Kidney (tissue), 14 donors: ENCODE data around the gene TMEM18. TPM values are rescaled to one million over a fixed set of nuclear protein-coding genes. Genes with fewer than 3 reads are reported as not detected.
"Not testable (repeated sequence)": the region's sequence is repeated elsewhere in the genome, so short reads cannot be mapped to it uniquely, and the experiment has no call there.

Source experiments
- DNase-seq, 5 donors: peaks; one replicate each; pipeline ENCODE4 v3.0.0-alpha.2; 2013 to 2020
- FAIRE-seq: peaks from 2 replicates; lab custom pipeline; 2012; peaks lifted over from hg19 to GRCh38; lab: Jason Lieb, UNC
- H3K27ac ChIP-seq, 2 donors: one replicate each; pipeline ENCODE4 v1.7.0; 2013; ENCODE audit warnings: low read depth in 2 of 2, low read length in 2 of 2, inconsistent platforms in 1 of 2
- H3K27me3 ChIP-seq: one replicate; pipeline ENCODE4 v1.7.1; 2013; ENCODE audit warnings: low read length, inconsistent platforms; ENCODE audit not compliant: control insufficient read depth, insufficient read depth
- H3K36me3 ChIP-seq, 3 donors: one replicate each; pipeline versions ENCODE4 v1.7.0 to v1.7.1; 2013; ENCODE audit warnings: low read length in 3 of 3, control low read depth in 1 of 3, inconsistent platforms in 1 of 3; ENCODE audit not compliant: insufficient read depth in 3 of 3, control insufficient read depth in 2 of 3
- H3K4me1 ChIP-seq, 3 donors: one replicate each; pipeline versions ENCODE4 v1.7.0 to v1.7.1; 2013; ENCODE audit warnings: low read length in 3 of 3, inconsistent platforms in 1 of 3, low read depth in 1 of 3; ENCODE audit not compliant: control insufficient read depth in 2 of 3, insufficient read depth in 2 of 3
- H3K4me3 ChIP-seq, 3 donors: one replicate each; pipeline versions ENCODE4 v1.7.0 to v1.8.1; 2013; ENCODE audit warnings: low read length in 3 of 3, control low read depth in 1 of 3, inconsistent platforms in 1 of 3
- H3K9ac ChIP-seq, 3 donors: one replicate each; pipeline versions ENCODE4 v1.7.0 to v1.7.1; 2013; ENCODE audit warnings: low read length in 3 of 3, control low read depth in 1 of 3, inconsistent platforms in 1 of 3
- H3K9me3 ChIP-seq, 3 donors: one replicate each; pipeline versions ENCODE4 v1.7.0 to v1.7.1; 2013; ENCODE audit warnings: low read length in 3 of 3, control low read depth in 1 of 3, inconsistent platforms in 1 of 3; ENCODE audit not compliant: control insufficient read depth in 2 of 3, insufficient read depth in 1 of 3
- intact Hi-C: fragments of 100-400 bp; cut with DNase I; formaldehyde crosslinking; loops from one replicate; pipeline ENCODE4 v1.11.1; 2022
- polyA plus RNA-seq: library from polyadenylated mRNA; stranded (reverse); fragments of 350-450 nt; fragmentation: Illumina TruSeq; extraction: RNeasy Lipid Tissue Mini Kit (QIAGEN cat#74804); gene quantifications from one replicate; pipeline ENCODE4 v1.2.3, GENCODE V29; 2014; ENCODE audit warnings: low read depth, low replicate concordance; ENCODE audit not compliant: insufficient read depth
- total RNA-seq: library from RNA; stranded (reverse); fragmentation: NEBNext Ultra II Directional; extraction: Animal tissue kit (Norgen Biotek cat#: 25700); gene quantifications from one replicate; pipeline ENCODE4 v1.2.1, GENCODE V29; 2021
- TF ChIP-seq, protein P1 (sequence below): IDR thresholded peaks from 3 replicates; pipeline ENCODE4 v1.5.1; 2012; ENCODE audit warnings: mild to moderate bottlenecking, moderate library complexity, borderline replicate concordance; ENCODE audit not compliant: insufficient read depth; ENCODE audit errors: extremely low read depth
- donor health status: control.
- donor health status: control.
- donor health status: control.
- donor health status: control.
- donor health status: control.
- donor health status: DM: yes; HTN: yes; CAD: no.
- donor health status: Normal renal cell carcinoma (clear cell type).

Gene TMEM18
- total and polyA plus RNA-seq, 2 donors from 2014 or later: 24.0 to 29.7 TPM

DNA sequence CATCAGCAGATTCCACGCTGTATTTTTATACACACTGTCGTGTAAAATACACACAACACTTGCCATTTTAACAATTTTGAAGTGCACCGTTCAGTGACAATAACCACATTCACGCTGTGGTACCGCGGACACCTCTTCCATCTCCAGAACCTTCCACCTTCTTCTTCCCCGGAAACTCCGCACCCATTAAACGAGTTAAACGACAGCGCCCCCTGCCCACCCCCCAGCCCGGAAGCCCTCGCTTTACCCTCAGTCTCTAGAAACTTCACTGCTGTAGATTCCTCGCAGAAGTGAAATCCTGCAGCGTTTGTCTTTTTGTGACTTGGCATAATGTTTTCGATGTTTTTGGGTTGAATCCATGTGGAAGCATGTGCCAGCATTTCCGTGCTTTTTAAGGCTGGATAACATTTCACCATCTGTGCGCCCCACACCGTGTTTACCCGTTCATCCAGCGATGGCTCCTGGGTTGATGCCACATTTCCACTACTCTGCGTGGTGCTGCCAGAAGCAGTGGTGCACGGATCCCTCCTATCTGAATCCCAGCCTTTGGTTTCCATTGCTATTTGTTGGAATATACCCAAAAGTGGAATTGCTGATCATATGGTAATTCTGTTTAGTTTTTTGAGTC lies 32.0 kb upstream of the TMEM18 start:
- TF ChIP-seq, protein P1, sequence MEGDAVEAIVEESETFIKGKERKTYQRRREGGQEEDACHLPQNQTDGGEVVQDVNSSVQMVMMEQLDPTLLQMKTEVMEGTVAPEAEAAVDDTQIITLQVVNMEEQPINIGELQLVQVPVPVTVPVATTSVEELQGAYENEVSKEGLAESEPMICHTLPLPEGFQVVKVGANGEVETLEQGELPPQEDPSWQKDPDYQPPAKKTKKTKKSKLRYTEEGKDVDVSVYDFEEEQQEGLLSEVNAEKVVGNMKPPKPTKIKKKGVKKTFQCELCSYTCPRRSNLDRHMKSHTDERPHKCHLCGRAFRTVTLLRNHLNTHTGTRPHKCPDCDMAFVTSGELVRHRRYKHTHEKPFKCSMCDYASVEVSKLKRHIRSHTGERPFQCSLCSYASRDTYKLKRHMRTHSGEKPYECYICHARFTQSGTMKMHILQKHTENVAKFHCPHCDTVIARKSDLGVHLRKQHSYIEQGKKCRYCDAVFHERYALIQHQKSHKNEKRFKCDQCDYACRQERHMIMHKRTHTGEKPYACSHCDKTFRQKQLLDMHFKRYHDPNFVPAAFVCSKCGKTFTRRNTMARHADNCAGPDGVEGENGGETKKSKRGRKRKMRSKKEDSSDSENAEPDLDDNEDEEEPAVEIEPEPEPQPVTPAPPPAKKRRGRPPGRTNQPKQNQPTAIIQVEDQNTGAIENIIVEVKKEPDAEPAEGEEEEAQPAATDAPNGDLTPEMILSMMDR: no peak
- Histone ChIP-seq H3K4me1 (no peaks in the 10 kb centered on the region), H3K36me3 (no peaks in the 10 kb centered on the region), H3K9ac (no peak overlapping the region), H3K4me3 (no peak overlapping the region), H3K27ac (no peak overlapping the region), H3K27me3 (no peaks in the 10 kb centered on the region), H3K9me3 (no peaks in the 10 kb centered on the region)
- intact Hi-C loops: no loop called here
- FAIRE-seq (no peak), DNase-seq (no peak)

DNA sequence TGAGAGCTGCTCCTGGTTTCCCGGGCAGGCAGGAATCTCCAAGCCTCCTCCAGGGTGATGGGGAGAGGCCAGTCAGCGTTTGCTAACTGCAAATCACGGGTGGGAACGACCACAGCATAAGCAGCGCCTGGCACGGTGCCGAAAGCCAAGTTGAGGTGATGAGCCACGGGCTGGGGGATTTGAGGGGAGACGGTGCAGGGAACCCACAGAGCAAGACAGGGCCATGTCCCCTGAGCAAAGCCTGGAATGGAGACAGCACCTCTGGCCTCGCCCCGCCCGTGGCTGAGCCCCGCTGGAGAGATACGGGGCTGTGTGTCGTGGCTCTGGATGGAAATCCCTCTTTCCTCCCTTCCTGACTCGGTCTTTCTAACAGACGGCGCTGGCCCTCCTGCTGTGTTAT lies 31.5 kb upstream of the TMEM18 start:
- intact Hi-C loops: no loop called here
- DNase-seq: peak in 1 of 5 donors; percentile 67

DNA sequence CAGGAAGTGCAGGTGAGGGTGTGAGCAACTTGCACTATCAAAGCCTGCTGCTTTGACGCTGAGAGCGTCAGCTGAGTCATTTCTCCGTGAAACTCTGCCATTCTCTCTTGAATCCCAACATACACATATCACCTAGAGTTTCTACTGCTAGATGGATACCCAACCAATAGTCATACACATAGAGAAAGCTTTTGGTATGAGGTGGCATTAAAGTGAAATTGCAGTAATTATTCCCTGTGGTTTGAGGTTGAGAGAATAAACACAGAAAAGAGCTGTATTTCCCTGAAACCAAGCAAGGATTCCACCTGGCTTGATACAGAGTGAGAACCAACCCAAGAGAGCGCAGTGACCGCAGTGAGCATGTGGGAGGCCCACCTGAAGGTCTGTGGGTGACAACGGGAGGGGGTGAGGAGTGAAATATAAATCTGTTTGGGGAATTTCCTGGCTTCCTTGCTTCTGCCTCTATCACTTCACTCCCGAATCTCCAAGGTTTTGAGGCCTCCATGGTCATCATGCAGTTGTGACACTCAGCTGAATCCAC lies 28.8 kb upstream of the TMEM18 start:
- intact Hi-C loops: no loop called here
- DNase-seq (no peak), FAIRE-seq (no peak)
- Histone ChIP-seq H3K27me3 (no peaks in the 10 kb centered on the region), H3K36me3 (no peaks in the 10 kb centered on the region), H3K9me3 (no peaks in the 10 kb centered on the region), H3K27ac (no peak overlapping the region), H3K4me3 (no peak overlapping the region), H3K9ac (no peak overlapping the region), H3K4me1 (no peaks in the 10 kb centered on the region)
- TF ChIP-seq, protein P1: no peak

More for the DNA sequence above, 31.5 kb upstream of the TMEM18 start:
- FAIRE-seq: no peak
- TF ChIP-seq, protein P1: no peak
- H3K9ac ChIP-seq: no peak overlapping the region
- no peaks in the 10 kb centered on the region for H3K27me3 ChIP-seq
- H3K27ac ChIP-seq: no peak overlapping the region
- no peak overlapping the region for H3K4me3 ChIP-seq
- H3K36me3 ChIP-seq: no peaks in the 10 kb centered on the region
- H3K4me1 ChIP-seq: no peaks in the 10 kb centered on the region
- no peaks in the 10 kb centered on the region for H3K9me3 ChIP-seq

DNA sequence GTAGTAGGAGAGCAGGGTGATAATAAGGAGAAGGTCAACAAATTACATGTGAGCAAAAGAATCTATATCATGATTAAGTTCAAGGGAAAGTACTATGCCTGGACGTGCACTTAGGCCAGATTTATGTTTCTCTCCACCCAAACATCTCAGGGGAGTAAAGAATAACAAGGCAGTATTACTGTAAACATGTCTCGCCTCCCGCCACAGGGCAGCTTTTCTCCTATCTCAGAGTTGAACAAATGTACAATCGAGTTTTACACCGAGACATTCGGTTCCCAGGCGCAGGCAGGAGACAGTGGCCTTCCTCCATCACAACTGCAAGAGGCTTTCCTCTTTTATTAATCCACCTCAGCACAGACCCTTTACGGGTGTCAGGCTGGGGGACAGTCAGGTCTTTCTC lies 25.6 kb upstream of the TMEM18 start:
- H3K9ac ChIP-seq, H3K4me1 ChIP-seq, H3K27me3 ChIP-seq, H3K9me3 ChIP-seq, FAIRE-seq, intact Hi-C loops, H3K27ac ChIP-seq, H3K36me3 ChIP-seq, H3K4me3 ChIP-seq: not testable (repeated sequence)
- peak in 4 of 5 donors; percentile 57 to 83 (median 68) for DNase-seq
